22Rv1 (cell line): ENCODE results near the gene MYO3A.

Experiments
- CTCF ChIP-seq: fragments of 450-650 bp; IDR thresholded peaks from 2 replicates; pipeline ENCODE4 v1.5.1; 2017; ENCODE audit warnings: mild to moderate bottlenecking
- ZFX ChIP-seq: fragments of 450-650 bp; IDR thresholded peaks from 2 replicates; pipeline ENCODE4 v1.6.1; 2017; ENCODE audit warnings: antibody characterized with exemption, borderline replicate concordance

- no peak for TF ChIP-seq CTCF
- no peak for TF ChIP-seq ZFX
Measured at GRCh38 chr10:26211781-26212444, 277.9 kb downstream of the MYO3A start.
